Caco-2 (cell line): ENCODE measurements around the gene RPGRIP1. TPM values are rescaled to one million over a fixed set of nuclear protein-coding genes. Genes with fewer than 3 reads are reported as not detected.
"Not testable (repeated sequence)": the region's sequence is repeated elsewhere in the genome, so short reads cannot be mapped to it uniquely, and the experiment has no call there.

ENCODE experiments used
- BruUV-seq: library from RNA; stranded (reverse); fragments of 400-500 nt; replicated peaks from 2 replicates; lab custom pipeline; 2021; lab: Mats Ljungman, UMichigan
- CTCF ChIA-PET: fragments of 300-600 bp; sonication (Branson Sonifier 250); formaldehyde crosslinking; loops from one replicate; lab custom pipeline; 2022; ENCODE audit warnings: antibody characterized with exemption; lab: Charles Lee
- POLR2A ChIA-PET: fragments of 300-600 bp; sonication (Branson Sonifier 250); formaldehyde crosslinking; loops from one replicate; lab custom pipeline; 2022; ENCODE audit warnings: antibody characterized with exemption; lab: Charles Lee
- DNase-seq, 2 experiments: peaks; one replicate each; pipeline versions ENCODE4 v3.0.0 to v3.0.0-alpha.2; 2020 to 2022
- H3K27me3 ChIP-seq: replicated peaks from 2 replicates; pipeline ENCODE4 v1.6.0; 2011; ENCODE audit warnings: low read length; ENCODE audit not compliant: control insufficient read depth, insufficient read depth
- H3K36me3 ChIP-seq: 2 replicates; pipeline ENCODE4 v1.5.1; 2011; ENCODE audit warnings: low read length; ENCODE audit not compliant: control insufficient read depth, insufficient read depth
- H3K4me1 ChIP-seq: fragments of 250-450 bp; sonication (Bioruptor Pico); 2 replicates; pipeline ENCODE4 v1.5.1; 2020; ENCODE audit warnings: mild to moderate bottlenecking
- H3K4me3 ChIP-seq: 2 replicates; pipeline ENCODE4 v1.5.1; 2011; ENCODE audit warnings: low read depth, mild to moderate bottlenecking, control low read depth, low read length
- H3K9me3 ChIP-seq: fragments of 250-450 bp; sonication (Bioruptor Pico); 2 replicates; pipeline ENCODE4 v1.5.1; 2020; ENCODE audit warnings: mild to moderate bottlenecking, moderate library complexity
- H3K27ac Mint-ChIP-seq: one replicate; pipeline ENCODE4 v1.8.0; 2022; ENCODE audit warnings: mixed read lengths; ENCODE audit not compliant: unreplicated experiment
- H3K27me3 Mint-ChIP-seq: one replicate; pipeline ENCODE4 v1.8.0; 2022; ENCODE audit warnings: mixed read lengths; ENCODE audit not compliant: insufficient read depth, unreplicated experiment
- H3K36me3 Mint-ChIP-seq: one replicate; pipeline ENCODE4 v1.8.0; 2022; ENCODE audit warnings: mild to moderate bottlenecking, mixed read lengths; ENCODE audit not compliant: insufficient read depth, unreplicated experiment
- H3K4me1 Mint-ChIP-seq: one replicate; pipeline ENCODE4 v1.8.0; 2022; ENCODE audit warnings: low read depth, mixed read lengths; ENCODE audit not compliant: unreplicated experiment
- H3K4me3 Mint-ChIP-seq: one replicate; pipeline ENCODE4 v1.8.0; 2022; ENCODE audit warnings: mild to moderate bottlenecking, moderate library complexity, mixed read lengths; ENCODE audit not compliant: unreplicated experiment
- H3K9me3 Mint-ChIP-seq: one replicate; pipeline ENCODE4 v1.8.0; 2022; ENCODE audit warnings: mixed read lengths; ENCODE audit not compliant: unreplicated experiment
- CTCF ChIP-seq, 2 experiments: fragments of 200-600 bp in 1 of 2; IDR thresholded peaks; 1 replicate in 1 of 2; 2 replicates in 1 of 2; pipeline versions ENCODE4 v1.5.1 to v1.8.0; 2011 to 2022; ENCODE audit warnings: antibody characterized with exemption in 1 of 2, control low read depth in 1 of 2, inconsistent platforms in 1 of 2, low read depth in 1 of 2, low read length in 1 of 2, mild to moderate bottlenecking in 1 of 2, moderate library complexity in 1 of 2; ENCODE audit not compliant: insufficient read depth in 1 of 2, severe bottlenecking in 1 of 2, unreplicated experiment in 1 of 2
- intact Hi-C: fragments of 100-400 bp; cut with micrococcal nuclease; formaldehyde crosslinking; loops from one replicate; pipeline ENCODE4 v1.10.0; 2022; ENCODE audit not compliant: unreplicated experiment
- total RNA-seq: library from RNA; stranded (reverse); gene quantifications from 2 replicates; pipeline ENCODE4 v1.2.3, GENCODE V29; 2022

Gene RPGRIP1
- total RNA-seq, 1 experiment from 2014 or later: not detected

DNA sequence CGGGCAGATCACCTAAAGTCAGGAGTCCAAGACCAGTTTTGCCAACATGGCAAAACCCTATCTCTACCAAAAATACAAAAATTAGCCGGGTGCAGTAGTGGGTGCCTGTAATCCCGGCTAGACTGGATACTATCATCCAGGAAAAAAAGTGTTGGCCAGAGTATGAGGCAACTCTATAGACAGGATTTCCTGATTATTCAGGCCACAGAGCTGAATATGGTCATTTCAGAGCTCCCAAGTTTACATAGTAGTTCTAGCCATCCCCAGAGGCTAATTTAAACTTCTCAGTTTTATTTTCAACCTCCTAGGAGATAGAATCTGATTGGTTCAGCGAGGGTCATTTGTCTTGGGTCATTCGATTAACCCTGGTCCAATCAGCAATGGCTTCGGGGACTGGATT, 7.3 kb downstream of the RPGRIP1 start:
- no peaks in the 10 kb centered on the region for H3K4me1 ChIP-seq
- BruUV-seq: no TSS peak
- no peaks in the 10 kb centered on the region for H3K36me3 ChIP-seq
- Mint-ChIP-seq H3K4me1 (no peaks in the 10 kb centered on the region), H3K9me3 (no peaks in the 10 kb centered on the region), H3K27ac (no peak overlapping the region), H3K36me3 (no peaks in the 10 kb centered on the region), H3K4me3 (no peak overlapping the region), H3K27me3 (no peaks in the 10 kb centered on the region)
- H3K4me3 ChIP-seq: no peak overlapping the region
- no peak for DNase-seq
- CTCF ChIA-PET: no interaction called here
- POLR2A ChIA-PET: no interaction called here
- intact Hi-C loops: no loop called here
- no peaks in the 10 kb centered on the region for H3K27me3 ChIP-seq
- no peak for TF ChIP-seq CTCF (IDR thresholded peaks at IDR 0.05; ENCODE audit: insufficient read depth in 1 of 2, low read depth in 1 of 2, low read length in 1 of 2, severe bottlenecking in 1 of 2, unreplicated experiment in 1 of 2)
- no peaks in the 10 kb centered on the region for H3K9me3 ChIP-seq

DNA sequence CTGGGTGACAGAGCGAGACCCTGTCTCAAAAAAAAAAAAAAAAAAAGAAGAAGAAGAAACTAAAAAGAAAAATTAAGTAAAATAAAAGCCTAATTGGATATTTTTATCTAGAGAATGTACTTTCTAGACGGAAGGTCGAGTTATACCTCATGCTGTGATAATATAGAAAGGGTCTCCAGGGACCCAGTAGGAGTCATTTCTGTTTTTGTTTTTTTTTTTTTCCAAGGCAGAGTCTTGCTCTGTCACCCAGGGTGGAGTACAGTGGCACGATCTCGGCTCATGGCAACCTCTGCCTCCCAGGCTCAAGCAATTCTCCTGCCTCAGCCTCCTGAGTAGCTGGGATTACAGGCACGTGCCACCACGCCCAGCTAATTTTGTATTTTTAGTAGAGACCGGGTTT, 14.1 kb downstream of the RPGRIP1 start:
- BruUV-seq, H3K36me3 ChIP-seq, H3K27me3 Mint-ChIP-seq, H3K9me3 Mint-ChIP-seq, H3K4me3 ChIP-seq, H3K4me1 ChIP-seq, H3K9me3 ChIP-seq, H3K4me3 Mint-ChIP-seq, DNase-seq, intact Hi-C loops, H3K36me3 Mint-ChIP-seq, CTCF ChIA-PET, H3K4me1 Mint-ChIP-seq, H3K27ac Mint-ChIP-seq, H3K27me3 ChIP-seq: not testable (repeated sequence)
- POLR2A ChIA-PET: interaction anchor here (0.6 kb wide), 1 partner anchor 139 kb away, joined by 4 read pairs; no protein-coding TSS in a partner anchor

DNA sequence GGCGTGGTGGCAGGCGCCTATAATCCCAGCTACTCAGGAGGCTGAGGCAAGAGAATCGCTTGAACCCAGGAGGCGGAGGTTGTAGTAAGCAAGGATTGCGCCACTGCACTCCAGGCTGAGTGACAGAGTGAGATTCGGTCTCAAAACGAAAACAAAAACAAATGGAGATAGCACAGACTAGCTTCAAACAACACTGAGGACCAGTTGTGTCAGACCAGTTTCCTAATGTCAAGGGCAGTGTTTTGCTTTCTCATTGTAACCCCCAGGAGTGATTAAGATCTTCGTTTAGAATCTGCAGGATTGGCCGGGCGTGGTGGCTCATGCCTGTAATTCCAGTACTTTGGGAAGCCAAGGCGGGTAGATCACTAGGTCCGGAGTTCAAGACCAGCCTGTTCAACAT, 18.5 kb downstream of the RPGRIP1 start:
- Mint-ChIP-seq H3K4me3 (no peak overlapping the region), H3K36me3 (no peaks in the 10 kb centered on the region), H3K27ac (no peak overlapping the region), H3K9me3 (no peaks in the 10 kb centered on the region), H3K27me3 (no peaks in the 10 kb centered on the region), H3K4me1 (no peaks in the 10 kb centered on the region)
- ChIA-PET POLR2A (no interaction called here), CTCF (no interaction called here)
- BruUV-seq: no TSS peak
- no peak for TF ChIP-seq CTCF (IDR thresholded peaks at IDR 0.05; ENCODE audit: insufficient read depth in 1 of 2, low read depth in 1 of 2, low read length in 1 of 2, severe bottlenecking in 1 of 2, unreplicated experiment in 1 of 2)
- no peak for DNase-seq
- no peaks in the 10 kb centered on the region; the same call in 1 of the 2 replicates for H3K4me1 ChIP-seq
- no peaks in the 10 kb centered on the region for H3K27me3 ChIP-seq
- no peak overlapping the region for H3K4me3 ChIP-seq
- H3K9me3 ChIP-seq: no peaks in the 10 kb centered on the region
- no peaks in the 10 kb centered on the region for H3K36me3 ChIP-seq
- intact Hi-C loops: no loop called here
